GM23338 (cell line): ENCODE results near the gene DCPS. TPM values are rescaled to one million over a fixed set of nuclear protein-coding genes. Genes with fewer than 3 reads are reported as not detected.

Experiments
- ATAC-seq: fragments of 200-7000 bp; cut with Tn5 transposase; 3 replicates; pipeline ENCODE4 v1.9.1; 2020
- DNase-seq: peaks from one replicate; pipeline ENCODE4 v3.0.0-alpha.2; 2015; ENCODE audit warnings: low spot score
- H2AFZ ChIP-seq: fragments of 200-600 bp; sonication (generic); 2 replicates; pipeline ENCODE4 v1.8.0; 2016; ENCODE audit warnings: antibody characterized with exemption, mild to moderate bottlenecking, moderate library complexity
- H3F3A ChIP-seq: fragments of 200-600 bp; sonication (generic); replicated peaks from 2 replicates; pipeline ENCODE4 v1.8.0; 2017; ENCODE audit warnings: antibody characterized with exemption, mixed run types, low read depth
- H3K27ac ChIP-seq: fragments of 200-600 bp; sonication (generic); 2 replicates; pipeline ENCODE4 v1.6.1; 2016; ENCODE audit warnings: low read depth
- H3K27me3 ChIP-seq: fragments of 200-600 bp; sonication (generic); 2 replicates; pipeline ENCODE4 v1.8.0; 2016; ENCODE audit warnings: mild to moderate bottlenecking, mixed run types, moderate library complexity; ENCODE audit not compliant: insufficient read depth
- H3K36me3 ChIP-seq: fragments of 200-600 bp; sonication (generic); 2 replicates; pipeline ENCODE4 v1.8.0; 2016; ENCODE audit warnings: mild to moderate bottlenecking; ENCODE audit not compliant: insufficient read depth
- H3K4me1 ChIP-seq: fragments of 200-600 bp; sonication (generic); 2 replicates; pipeline ENCODE4 v1.8.0; 2016; ENCODE audit warnings: mild to moderate bottlenecking, moderate library complexity; ENCODE audit not compliant: insufficient read depth
- H3K4me2 ChIP-seq: fragments of 200-600 bp; sonication (generic); 2 replicates; pipeline ENCODE4 v1.7.1; 2017; ENCODE audit warnings: mixed run types
- H3K4me3 ChIP-seq: fragments of 200-600 bp; sonication (generic); 2 replicates; pipeline ENCODE4 v1.6.1; 2016; ENCODE audit warnings: mixed run types
- H3K79me2 ChIP-seq: fragments of 200-600 bp; sonication (generic); replicated peaks from 2 replicates; pipeline ENCODE4 v1.8.0; 2017; ENCODE audit warnings: mild to moderate bottlenecking; ENCODE audit not compliant: insufficient read depth
- H3K9me2 ChIP-seq: fragments of 200-600 bp; sonication (generic); 2 replicates; pipeline ENCODE4 v1.8.0; 2017; ENCODE audit not compliant: insufficient read depth
- H4K20me1 ChIP-seq: fragments of 200-600 bp; sonication (generic); replicated peaks from 2 replicates; pipeline ENCODE4 v1.8.0; 2017; ENCODE audit warnings: mild to moderate bottlenecking; ENCODE audit not compliant: insufficient read depth
- H3K27ac Mint-ChIP-seq: 2 replicates; pipeline ENCODE4 v1.8.0; 2020; ENCODE audit warnings: inconsistent platforms, mild to moderate bottlenecking, moderate library complexity, mixed read lengths
- H3K27me3 Mint-ChIP-seq: 3 replicates; pipeline ENCODE4 v1.8.0; 2022; ENCODE audit warnings: low read depth, mild to moderate bottlenecking, moderate library complexity, mixed read lengths, inconsistent platforms; ENCODE audit not compliant: insufficient read depth, poor library complexity
- H3K36me3 Mint-ChIP-seq: 3 replicates; pipeline ENCODE4 v1.8.0; 2021; ENCODE audit warnings: low read depth, mild to moderate bottlenecking, inconsistent platforms, moderate library complexity, mixed read lengths
- H3K4me1 Mint-ChIP-seq: 3 replicates; pipeline ENCODE4 v1.8.0; 2020; ENCODE audit warnings: mild to moderate bottlenecking, inconsistent platforms, mixed read lengths
- H3K4me3 Mint-ChIP-seq: 3 replicates; pipeline ENCODE4 v1.8.0; 2021; ENCODE audit warnings: moderate library complexity, mild to moderate bottlenecking, inconsistent platforms, mixed read lengths
- H3K9me3 Mint-ChIP-seq: 3 replicates; pipeline ENCODE4 v1.8.0; 2020; ENCODE audit warnings: moderate library complexity, mild to moderate bottlenecking, inconsistent platforms, mixed read lengths
- CREB1 ChIP-seq: fragments of 250-450 bp; sonication (Bioruptor Pico); IDR thresholded peaks from 2 replicates; pipeline ENCODE4 v1.5.0; 2020; ENCODE audit warnings: low read depth, mild to moderate bottlenecking, moderate library complexity
- polyA plus RNA-seq: library from polyadenylated mRNA; unstranded; fragments of >200 nt; fragmentation: Nextera tagmentation; extraction: Ambion mirVana; gene quantifications from 2 replicates; pipeline ENCODE4 v1.2.1, GENCODE V29; 2016
- total RNA-seq: library from RNA; depleted of rRNA; stranded (reverse); fragments of >200 nt; shearing (Covaris generic); gene quantifications from 2 replicates; pipeline ENCODE4 v1.2.3, GENCODE V29; 2014
- TF ChIP-seq, protein P1 (sequence below): IDR thresholded peaks from one replicate; pipeline ENCODE4 v1.6.1; 2018; ENCODE audit warnings: antibody characterized with exemption; ENCODE audit not compliant: unreplicated experiment
- TF ChIP-seq, protein P2 (sequence below): fragments of 250-450 bp; sonication (Bioruptor Pico); IDR thresholded peaks from 2 replicates; pipeline ENCODE4 v1.5.0; 2020; ENCODE audit warnings: mild to moderate bottlenecking, moderate library complexity
- TF ChIP-seq, protein P3 (sequence below), 2 experiments: fragments of 200-600 bp in 1 of 2; sonication (generic) in 1 of 2; conservative IDR thresholded peaks; 2 replicates each; pipeline versions ENCODE4 v1.5.1 to v1.6.1; 2016 to 2017; ENCODE audit warnings: antibody characterized with exemption in 2 of 2, low read depth in 2 of 2, mild to moderate bottlenecking in 2 of 2, moderate library complexity in 1 of 2

Gene DCPS
- total and polyA plus RNA-seq, 2 experiments from 2014 or later, result 26.8 to 46.4 TPM

DNA sequence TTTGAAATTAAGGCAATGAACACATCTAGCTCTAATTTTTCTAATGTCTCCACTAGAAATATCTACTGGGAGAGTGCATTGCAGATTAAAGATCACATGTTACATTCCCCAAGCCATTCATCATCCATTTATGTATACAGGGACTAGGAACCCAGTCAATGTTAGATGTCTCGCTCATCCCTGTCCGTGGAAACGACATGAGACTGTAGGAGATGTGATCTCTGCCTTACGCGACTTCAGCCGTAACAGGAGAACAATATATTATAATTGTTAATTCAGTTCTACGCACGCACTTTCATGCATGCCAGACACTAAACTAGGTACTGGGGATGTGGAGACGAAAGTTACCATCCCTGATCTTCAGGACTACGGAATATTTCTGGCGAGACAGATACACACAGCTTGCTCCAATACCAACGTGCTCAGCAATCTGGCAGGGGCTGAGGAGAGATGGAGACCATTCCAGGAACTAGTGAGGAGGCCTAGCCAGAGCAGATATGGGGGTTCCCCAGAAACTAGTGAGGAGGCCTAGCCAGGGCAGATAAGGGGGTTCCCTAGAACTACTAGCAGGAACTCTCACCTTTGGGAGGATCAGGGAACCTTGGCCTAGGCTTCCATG, 706 bp downstream of the DCPS start:
- Mint-ChIP-seq H3K4me3 (peak overlapping the region; percentile 94), H3K27me3 (peaks cover 5% of the 10 kb centered on the region), H3K36me3 (peaks cover 31% of the 10 kb centered on the region), H3K4me1 (peaks cover 19% of the 10 kb centered on the region), H3K9me3 (0 out of 3 replicates have a peak, but pooled peaks cover 2% of the 10 kb centered on the region), H3K27ac (peak overlapping the region; percentile 99)
- no peak overlapping the region for H3K27ac ChIP-seq
- H3K4me2 ChIP-seq, result peak overlapping the region; percentile 100
- no peaks in the 10 kb centered on the region for H3K9me2 ChIP-seq
- TF ChIP-seq, protein P1, sequence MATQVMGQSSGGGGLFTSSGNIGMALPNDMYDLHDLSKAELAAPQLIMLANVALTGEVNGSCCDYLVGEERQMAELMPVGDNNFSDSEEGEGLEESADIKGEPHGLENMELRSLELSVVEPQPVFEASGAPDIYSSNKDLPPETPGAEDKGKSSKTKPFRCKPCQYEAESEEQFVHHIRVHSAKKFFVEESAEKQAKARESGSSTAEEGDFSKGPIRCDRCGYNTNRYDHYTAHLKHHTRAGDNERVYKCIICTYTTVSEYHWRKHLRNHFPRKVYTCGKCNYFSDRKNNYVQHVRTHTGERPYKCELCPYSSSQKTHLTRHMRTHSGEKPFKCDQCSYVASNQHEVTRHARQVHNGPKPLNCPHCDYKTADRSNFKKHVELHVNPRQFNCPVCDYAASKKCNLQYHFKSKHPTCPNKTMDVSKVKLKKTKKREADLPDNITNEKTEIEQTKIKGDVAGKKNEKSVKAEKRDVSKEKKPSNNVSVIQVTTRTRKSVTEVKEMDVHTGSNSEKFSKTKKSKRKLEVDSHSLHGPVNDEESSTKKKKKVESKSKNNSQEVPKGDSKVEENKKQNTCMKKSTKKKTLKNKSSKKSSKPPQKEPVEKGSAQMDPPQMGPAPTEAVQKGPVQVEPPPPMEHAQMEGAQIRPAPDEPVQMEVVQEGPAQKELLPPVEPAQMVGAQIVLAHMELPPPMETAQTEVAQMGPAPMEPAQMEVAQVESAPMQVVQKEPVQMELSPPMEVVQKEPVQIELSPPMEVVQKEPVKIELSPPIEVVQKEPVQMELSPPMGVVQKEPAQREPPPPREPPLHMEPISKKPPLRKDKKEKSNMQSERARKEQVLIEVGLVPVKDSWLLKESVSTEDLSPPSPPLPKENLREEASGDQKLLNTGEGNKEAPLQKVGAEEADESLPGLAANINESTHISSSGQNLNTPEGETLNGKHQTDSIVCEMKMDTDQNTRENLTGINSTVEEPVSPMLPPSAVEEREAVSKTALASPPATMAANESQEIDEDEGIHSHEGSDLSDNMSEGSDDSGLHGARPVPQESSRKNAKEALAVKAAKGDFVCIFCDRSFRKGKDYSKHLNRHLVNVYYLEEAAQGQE, result no peak
- TF ChIP-seq, protein P2, sequence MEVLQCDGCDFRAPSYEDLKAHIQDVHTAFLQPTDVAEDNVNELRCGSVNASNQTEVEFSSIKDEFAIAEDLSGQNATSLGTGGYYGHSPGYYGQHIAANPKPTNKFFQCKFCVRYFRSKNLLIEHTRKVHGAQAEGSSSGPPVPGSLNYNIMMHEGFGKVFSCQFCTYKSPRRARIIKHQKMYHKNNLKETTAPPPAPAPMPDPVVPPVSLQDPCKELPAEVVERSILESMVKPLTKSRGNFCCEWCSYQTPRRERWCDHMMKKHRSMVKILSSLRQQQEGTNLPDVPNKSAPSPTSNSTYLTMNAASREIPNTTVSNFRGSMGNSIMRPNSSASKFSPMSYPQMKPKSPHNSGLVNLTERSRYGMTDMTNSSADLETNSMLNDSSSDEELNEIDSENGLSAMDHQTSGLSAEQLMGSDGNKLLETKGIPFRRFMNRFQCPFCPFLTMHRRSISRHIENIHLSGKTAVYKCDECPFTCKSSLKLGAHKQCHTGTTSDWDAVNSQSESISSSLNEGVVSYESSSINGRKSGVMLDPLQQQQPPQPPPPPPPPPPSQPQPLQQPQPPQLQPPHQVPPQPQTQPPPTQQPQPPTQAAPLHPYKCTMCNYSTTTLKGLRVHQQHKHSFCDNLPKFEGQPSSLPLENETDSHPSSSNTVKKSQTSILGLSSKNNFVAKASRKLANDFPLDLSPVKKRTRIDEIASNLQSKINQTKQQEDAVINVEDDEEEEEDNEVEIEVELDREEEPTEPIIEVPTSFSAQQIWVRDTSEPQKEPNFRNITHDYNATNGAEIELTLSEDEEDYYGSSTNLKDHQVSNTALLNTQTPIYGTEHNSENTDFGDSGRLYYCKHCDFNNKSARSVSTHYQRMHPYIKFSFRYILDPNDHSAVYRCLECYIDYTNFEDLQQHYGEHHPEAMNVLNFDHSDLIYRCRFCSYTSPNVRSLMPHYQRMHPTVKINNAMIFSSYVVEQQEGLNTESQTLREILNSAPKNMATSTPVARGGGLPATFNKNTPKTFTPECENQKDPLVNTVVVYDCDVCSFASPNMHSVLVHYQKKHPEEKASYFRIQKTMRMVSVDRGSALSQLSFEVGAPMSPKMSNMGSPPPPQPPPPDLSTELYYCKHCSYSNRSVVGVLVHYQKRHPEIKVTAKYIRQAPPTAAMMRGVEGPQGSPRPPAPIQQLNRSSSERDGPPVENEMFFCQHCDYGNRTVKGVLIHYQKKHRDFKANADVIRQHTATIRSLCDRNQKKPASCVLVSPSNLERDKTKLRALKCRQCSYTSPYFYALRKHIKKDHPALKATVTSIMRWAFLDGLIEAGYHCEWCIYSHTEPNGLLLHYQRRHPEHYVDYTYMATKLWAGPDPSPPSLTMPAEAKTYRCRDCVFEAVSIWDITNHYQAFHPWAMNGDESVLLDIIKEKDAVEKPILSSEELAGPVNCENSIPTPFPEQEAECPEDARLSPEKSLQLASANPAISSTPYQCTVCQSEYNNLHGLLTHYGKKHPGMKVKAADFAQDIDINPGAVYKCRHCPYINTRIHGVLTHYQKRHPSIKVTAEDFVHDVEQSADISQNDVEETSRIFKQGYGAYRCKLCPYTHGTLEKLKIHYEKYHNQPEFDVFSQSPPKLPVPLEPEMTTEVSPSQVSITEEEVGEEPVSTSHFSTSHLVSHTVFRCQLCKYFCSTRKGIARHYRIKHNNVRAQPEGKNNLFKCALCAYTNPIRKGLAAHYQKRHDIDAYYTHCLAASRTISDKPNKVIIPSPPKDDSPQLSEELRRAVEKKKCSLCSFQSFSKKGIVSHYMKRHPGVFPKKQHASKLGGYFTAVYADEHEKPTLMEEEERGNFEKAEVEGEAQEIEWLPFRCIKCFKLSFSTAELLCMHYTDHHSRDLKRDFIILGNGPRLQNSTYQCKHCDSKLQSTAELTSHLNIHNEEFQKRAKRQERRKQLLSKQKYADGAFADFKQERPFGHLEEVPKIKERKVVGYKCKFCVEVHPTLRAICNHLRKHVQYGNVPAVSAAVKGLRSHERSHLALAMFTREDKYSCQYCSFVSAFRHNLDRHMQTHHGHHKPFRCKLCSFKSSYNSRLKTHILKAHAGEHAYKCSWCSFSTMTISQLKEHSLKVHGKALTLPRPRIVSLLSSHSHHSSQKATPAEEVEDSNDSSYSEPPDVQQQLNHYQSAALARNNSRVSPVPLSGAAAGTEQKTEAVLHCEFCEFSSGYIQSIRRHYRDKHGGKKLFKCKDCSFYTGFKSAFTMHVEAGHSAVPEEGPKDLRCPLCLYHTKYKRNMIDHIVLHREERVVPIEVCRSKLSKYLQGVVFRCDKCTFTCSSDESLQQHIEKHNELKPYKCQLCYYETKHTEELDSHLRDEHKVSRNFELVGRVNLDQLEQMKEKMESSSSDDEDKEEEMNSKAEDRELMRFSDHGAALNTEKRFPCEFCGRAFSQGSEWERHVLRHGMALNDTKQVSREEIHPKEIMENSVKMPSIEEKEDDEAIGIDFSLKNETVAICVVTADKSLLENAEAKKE, result no peak
- TF ChIP-seq, protein P3, sequence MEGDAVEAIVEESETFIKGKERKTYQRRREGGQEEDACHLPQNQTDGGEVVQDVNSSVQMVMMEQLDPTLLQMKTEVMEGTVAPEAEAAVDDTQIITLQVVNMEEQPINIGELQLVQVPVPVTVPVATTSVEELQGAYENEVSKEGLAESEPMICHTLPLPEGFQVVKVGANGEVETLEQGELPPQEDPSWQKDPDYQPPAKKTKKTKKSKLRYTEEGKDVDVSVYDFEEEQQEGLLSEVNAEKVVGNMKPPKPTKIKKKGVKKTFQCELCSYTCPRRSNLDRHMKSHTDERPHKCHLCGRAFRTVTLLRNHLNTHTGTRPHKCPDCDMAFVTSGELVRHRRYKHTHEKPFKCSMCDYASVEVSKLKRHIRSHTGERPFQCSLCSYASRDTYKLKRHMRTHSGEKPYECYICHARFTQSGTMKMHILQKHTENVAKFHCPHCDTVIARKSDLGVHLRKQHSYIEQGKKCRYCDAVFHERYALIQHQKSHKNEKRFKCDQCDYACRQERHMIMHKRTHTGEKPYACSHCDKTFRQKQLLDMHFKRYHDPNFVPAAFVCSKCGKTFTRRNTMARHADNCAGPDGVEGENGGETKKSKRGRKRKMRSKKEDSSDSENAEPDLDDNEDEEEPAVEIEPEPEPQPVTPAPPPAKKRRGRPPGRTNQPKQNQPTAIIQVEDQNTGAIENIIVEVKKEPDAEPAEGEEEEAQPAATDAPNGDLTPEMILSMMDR (conservative IDR thresholded peaks at IDR 0.05; ENCODE audit: low read depth in 2 of 2), result no peak
- TF ChIP-seq CREB1 (CRISPR knock-in tag), result no peak
- H3K4me1 ChIP-seq, result no peaks in the 10 kb centered on the region
- H3F3A ChIP-seq, result no peaks in the 10 kb centered on the region
- H3K79me2 ChIP-seq, result peaks cover 22% of the 10 kb centered on the region
- H3K36me3 ChIP-seq, result no peaks in the 10 kb centered on the region
- no peaks in the 10 kb centered on the region for H3K27me3 ChIP-seq
- DNase-seq (no peak), ATAC-seq (peak; percentile 3; the same call in 1 of the 3 replicates)
- peak overlapping the region; percentile 95 for H3K4me3 ChIP-seq
- peak overlapping the region; percentile 8; the same call in 1 of the 2 replicates for H2AFZ ChIP-seq
- H4K20me1 ChIP-seq, result no peaks in the 10 kb centered on the region
